HepG2 (cell line): ENCODE results near the gene TOLLIP. TPM values are rescaled to one million over a fixed set of nuclear protein-coding genes. Genes with fewer than 3 reads are reported as not detected.

Source experiments
- ATAC-seq: fragments of 200-7000 bp; cut with Tn5 transposase; 3 replicates; pipeline ENCODE4 v1.9.1; 2020; ENCODE audit warnings: mild to moderate bottlenecking, moderate library complexity
- BruUV-seq: library from RNA; stranded (reverse); fragments of 400-500 nt; replicated peaks from 2 replicates; lab custom pipeline; 2021; lab: Mats Ljungman, UMichigan
- CTCF ChIA-PET: fragments of 300-600 bp; formaldehyde crosslinking; extraction: SDS; loops from one replicate; lab custom pipeline; 2021; ENCODE audit warnings: low total read pairs, inconsistent platforms, low intra/inter-chr PET ratio; lab: Yijun Ruan, JAX
- POLR2A ChIA-PET: fragments of 350-600 bp; sonication (Branson Sonifier 250); formaldehyde crosslinking; loops from one replicate; lab custom pipeline; 2020; ENCODE audit warnings: antibody characterized with exemption, inconsistent platforms; lab: Yijun Ruan, JAX
- DNase-seq: peaks from one replicate; pipeline ENCODE4 v3.0.0-alpha.2; 2015; ENCODE audit warnings: low spot score
- FAIRE-seq: peaks from 3 replicates; lab custom pipeline; 2011; peaks lifted over from hg19 to GRCh38; lab: Jason Lieb, UNC
- H2AFZ ChIP-seq: one replicate; pipeline ENCODE4 v1.6.1; 2011; ENCODE audit warnings: low read length, inconsistent platforms
- H3K27ac ChIP-seq: fragments of 300-600 bp; 3 replicates; pipeline ENCODE4 v1.8.0; 2011; ENCODE audit warnings: mixed run types, mild to moderate bottlenecking, mixed read lengths, low read length, inconsistent platforms; ENCODE audit not compliant: insufficient read depth; ENCODE audit errors: extremely low read length
- H3K27me3 ChIP-seq, 2 experiments: fragments of 200-600 bp in 1 of 2; 2 replicates in 1 of 2; 3 replicates in 1 of 2; pipeline versions ENCODE4 v1.6.0 to v1.8.0; 2011; ENCODE audit warnings: low read length in 2 of 2, mild to moderate bottlenecking in 2 of 2, moderate library complexity in 2 of 2, inconsistent platforms in 1 of 2; ENCODE audit not compliant: insufficient read depth in 2 of 2, control insufficient read depth in 1 of 2
- H3K36me3 ChIP-seq, 2 experiments: fragments of 200-600 bp in 1 of 2; replicated peaks in 1 of 2; 2 replicates in 1 of 2; 3 replicates in 1 of 2; pipeline versions ENCODE4 v1.5.1 to v1.8.0; 2011; ENCODE audit warnings: low read length in 2 of 2, inconsistent platforms in 1 of 2; ENCODE audit not compliant: insufficient read depth in 2 of 2, control insufficient read depth in 1 of 2
- H3K4me1 ChIP-seq: 2 replicates; pipeline ENCODE4 v1.5.1; 2012; ENCODE audit warnings: low read length, inconsistent platforms; ENCODE audit not compliant: insufficient read depth
- H3K4me2 ChIP-seq: 2 replicates; pipeline ENCODE4 v1.6.0; 2011; ENCODE audit warnings: low read depth, low read length, inconsistent platforms
- H3K4me3 ChIP-seq, 3 experiments: fragments of 200-600 bp in 1 of 3; sonication (generic), shearing (Covaris generic) in 1 of 3; replicated peaks in 1 of 3; 2 replicates each; pipeline ENCODE4 v1.5.1; 2011 to 2016; ENCODE audit warnings: low read length in 3 of 3, inconsistent platforms in 2 of 3, low read depth in 2 of 3, mild to moderate bottlenecking in 2 of 3, control low read depth in 1 of 3, mixed read lengths in 1 of 3; ENCODE audit not compliant: insufficient read depth in 1 of 3
- H3K79me2 ChIP-seq: one replicate; pipeline ENCODE4 v1.6.1; 2011; ENCODE audit warnings: low read length, inconsistent platforms; ENCODE audit not compliant: insufficient read depth
- H3K9ac ChIP-seq: 2 replicates; pipeline ENCODE4 v1.6.0; 2011; ENCODE audit warnings: mild to moderate bottlenecking, low read depth, low read length, inconsistent platforms; ENCODE audit not compliant: insufficient read depth
- H3K9me3 ChIP-seq: 2 replicates; pipeline ENCODE4 v1.5.1; 2012; ENCODE audit warnings: mild to moderate bottlenecking, low read length
- H4K20me1 ChIP-seq: 2 replicates; pipeline ENCODE4 v1.6.0; 2011; ENCODE audit warnings: inconsistent platforms, mild to moderate bottlenecking, low read length, moderate library complexity; ENCODE audit not compliant: insufficient read depth
- BRCA1 ChIP-seq: sonication (generic); formaldehyde crosslinking; IDR thresholded peaks from 2 replicates; pipeline ENCODE4 v1.4.0; 2020; ENCODE audit warnings: missing genetic modification reagents
- ELF4 ChIP-seq: sonication (generic); formaldehyde crosslinking; IDR thresholded peaks from 2 replicates; pipeline ENCODE4 v1.5.0; 2020; ENCODE audit warnings: missing genetic modification reagents, mild to moderate bottlenecking, moderate library complexity, borderline replicate concordance
- FOSL2 ChIP-seq: sonication (generic); formaldehyde crosslinking; IDR thresholded peaks from 2 replicates; pipeline ENCODE4 v1.4.0; 2020; ENCODE audit warnings: missing genetic modification reagents
- GPN1 ChIP-seq: sonication (generic); formaldehyde crosslinking; IDR thresholded peaks from 2 replicates; pipeline ENCODE4 v1.5.1; 2020; ENCODE audit warnings: missing genetic modification reagents, borderline replicate concordance
- HNRNPLL ChIP-seq: fragments of 200-400 bp; formaldehyde crosslinking; IDR thresholded peaks from 2 replicates; pipeline ENCODE4 v1.6.1; 2017; ENCODE audit warnings: mild to moderate bottlenecking, low read depth, low read length; ENCODE audit not compliant: poor library complexity, severe bottlenecking
- KDM6A ChIP-seq: IDR thresholded peaks from 2 replicates; pipeline ENCODE4 v1.6.1; 2016; ENCODE audit warnings: low read depth
- NCOA1 ChIP-seq: sonication (generic); formaldehyde crosslinking; IDR thresholded peaks from 2 replicates; pipeline ENCODE4 v1.9.0; 2021; ENCODE audit warnings: missing genetic modification reagents
- PAX8 ChIP-seq: sonication (generic); formaldehyde crosslinking; IDR thresholded peaks from 2 replicates; pipeline ENCODE4 v1.8.0; 2022; ENCODE audit warnings: mild to moderate bottlenecking, missing genetic modification reagents, borderline replicate concordance
- RFX3 ChIP-seq: IDR thresholded peaks from 2 replicates; pipeline ENCODE4 v1.6.1; 2016; ENCODE audit warnings: missing biosample characterization, missing genetic modification reagents
- SUZ12 ChIP-seq: fragments of 150-350 bp; IDR thresholded peaks from 2 replicates; pipeline ENCODE4 v1.6.1; 2014; ENCODE audit warnings: low read depth, low read length
- THYN1 ChIP-seq: sonication (generic); formaldehyde crosslinking; IDR thresholded peaks from 2 replicates; pipeline ENCODE4 v1.8.1; 2023; ENCODE audit warnings: low read depth, mild to moderate bottlenecking, moderate library complexity, missing genetic modification reagents, borderline replicate concordance
- ZNF12 ChIP-seq: sonication (generic); formaldehyde crosslinking; IDR thresholded peaks from 2 replicates; pipeline ENCODE4 v1.5.0; 2020; ENCODE audit warnings: missing genetic modification reagents
- ZNF136 ChIP-seq: sonication (generic); formaldehyde crosslinking; IDR thresholded peaks from 2 replicates; pipeline ENCODE4 v1.8.1; 2022; ENCODE audit warnings: low read depth, mild to moderate bottlenecking, moderate library complexity, missing genetic modification reagents
- ZNF205 ChIP-seq: IDR thresholded peaks from 2 replicates; pipeline ENCODE4 v1.6.1; 2018; ENCODE audit warnings: missing biosample characterization, missing genetic modification reagents
- ZNF260 ChIP-seq: sonication (generic); formaldehyde crosslinking; IDR thresholded peaks from 2 replicates; pipeline ENCODE4 v1.4.0; 2020; ENCODE audit warnings: missing genetic modification reagents, low read depth, mild to moderate bottlenecking, borderline replicate concordance
- ZNF30 ChIP-seq: sonication (generic); formaldehyde crosslinking; IDR thresholded peaks from 2 replicates; pipeline ENCODE4 v1.5.0; 2020; ENCODE audit warnings: mild to moderate bottlenecking, missing genetic modification reagents
- ZNF34 ChIP-seq: sonication (generic); formaldehyde crosslinking; IDR thresholded peaks from 2 replicates; pipeline ENCODE4 v1.4.0; 2020; ENCODE audit warnings: mild to moderate bottlenecking, missing genetic modification reagents, borderline replicate concordance
- ZNF746 ChIP-seq: sonication (generic); formaldehyde crosslinking; IDR thresholded peaks from 2 replicates; pipeline ENCODE4 v1.8.0; 2022; ENCODE audit warnings: mild to moderate bottlenecking, missing genetic modification reagents
- ZSCAN31 ChIP-seq: sonication (generic); formaldehyde crosslinking; IDR thresholded peaks from 2 replicates; pipeline ENCODE4 v1.5.0; 2020; ENCODE audit warnings: low read depth, mild to moderate bottlenecking, missing genetic modification reagents
- WGBS: methylation state at CpG from one replicate; pipeline ENCODE4 v1.1.6; 2017; ENCODE audit warnings: low lambda C conversion rate; 5-methylcytosine and 5-hydroxymethylcytosine counted together
- in situ Hi-C: cut with HindIII; loops from 2 replicates; pipeline ENCODE4 v1.10.0; 2017; ENCODE audit warnings: low pct_unique_long_range_greater_than_20kb; ENCODE audit not compliant: extremely low pct_ligation_motif_present
- intact Hi-C: fragments of 100-400 bp; cut with micrococcal nuclease; formaldehyde crosslinking; loops from one replicate; pipeline ENCODE4 v1.10.0; 2022; ENCODE audit not compliant: unreplicated experiment
- polyA plus RNA-seq, 8 experiments: library from polyadenylated mRNA; depleted of rRNA in 3 of 8; stranded (reverse) in 7 of 8; unstranded in 1 of 8; fragments of >200 nt; fragmentation: Illumina TruSeq in 4 of 8; extraction: Trizol in 4 of 8; gene quantifications; 2 replicates each; pipeline versions ENCODE4 v1.2.1 to v1.2.3, GENCODE V29; 2011 to 2016; ENCODE audit warnings: low read depth in 4 of 8, missing spikeins in 1 of 8, mixed read lengths in 1 of 8; ENCODE audit not compliant: insufficient read depth in 1 of 8
- total RNA-seq, 5 experiments: library from RNA; depleted of rRNA; stranded (reverse); fragments of >200 nt; fragmentation: Illumina TruSeq; extraction: Trizol; gene quantifications; 2 replicates each; pipeline ENCODE4 v1.2.3, GENCODE V29; 2016; ENCODE audit warnings: low read depth in 1 of 5
- TF ChIP-seq, protein P1 (sequence below): sonication (generic); formaldehyde crosslinking; IDR thresholded peaks from 2 replicates; pipeline ENCODE4 v1.8.0; 2022; ENCODE audit warnings: missing genetic modification reagents, mild to moderate bottlenecking, borderline replicate concordance

The TOLLIP gene
- total and polyA plus RNA-seq, 2 of the 13 experiments (the other 11 are each of a cell fraction or from before 2014, with no cell fraction given), result 25.9 to 47.5 TPM

- ChIA-PET CTCF (no interaction called here), POLR2A (no interaction called here)
- H3K4me1 ChIP-seq, result no peaks in the 10 kb centered on the region
- H3K4me2 ChIP-seq, result no peak overlapping the region
- H3K9me3 ChIP-seq, result no peaks in the 10 kb centered on the region
- in situ Hi-C loops, result no loop called here
- H2AFZ ChIP-seq, result no peak overlapping the region
- no peak overlapping the region for H3K4me3 ChIP-seq
- DNase-seq (no peak), FAIRE-seq (no peak), ATAC-seq (no peak)
- H3K27me3 ChIP-seq, result peaks cover 0 to 3% of the 10 kb centered on the region in 2 experiments; a peak in 2 of 5 replicates
- no peak overlapping the region for H3K27ac ChIP-seq
- no peaks in the 10 kb centered on the region for H4K20me1 ChIP-seq
- TF ChIP-seq ZNF30 (CRISPR knock-in tag) (no peak), BRCA1 (no peak), ZNF260 (CRISPR knock-in tag) (no peak), ZSCAN31 (CRISPR knock-in tag) (no peak), ZNF205 (CRISPR knock-in tag) (no peak), ZNF12 (no peak), ZNF136 (CRISPR knock-in tag) (no peak), ELF4 (CRISPR knock-in tag) (no peak), ZNF746 (CRISPR knock-in tag) (no peak), GPN1 (CRISPR knock-in tag) (no peak), THYN1 (no peak), RFX3 (CRISPR knock-in tag) (no peak), KDM6A (CRISPR knock-in tag) (no peak), SUZ12 (no peak), HNRNPLL (no peak), PAX8 (CRISPR knock-in tag) (no peak), NCOA1 (no peak), ZNF34 (no peak), FOSL2 (CRISPR knock-in tag) (no peak)
- TF ChIP-seq, protein P1, sequence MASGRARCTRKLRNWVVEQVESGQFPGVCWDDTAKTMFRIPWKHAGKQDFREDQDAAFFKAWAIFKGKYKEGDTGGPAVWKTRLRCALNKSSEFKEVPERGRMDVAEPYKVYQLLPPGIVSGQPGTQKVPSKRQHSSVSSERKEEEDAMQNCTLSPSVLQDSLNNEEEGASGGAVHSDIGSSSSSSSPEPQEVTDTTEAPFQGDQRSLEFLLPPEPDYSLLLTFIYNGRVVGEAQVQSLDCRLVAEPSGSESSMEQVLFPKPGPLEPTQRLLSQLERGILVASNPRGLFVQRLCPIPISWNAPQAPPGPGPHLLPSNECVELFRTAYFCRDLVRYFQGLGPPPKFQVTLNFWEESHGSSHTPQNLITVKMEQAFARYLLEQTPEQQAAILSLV, result no peak
- intact Hi-C loops, result no loop called here
- H3K36me3 ChIP-seq, result no peaks in the 10 kb centered on the region
- H3K79me2 ChIP-seq, result no peaks in the 10 kb centered on the region
- no peak overlapping the region for H3K9ac ChIP-seq
- WGBS, result 24% methylated on average over 2 of the region's 13 CpGs
- BruUV-seq, result no TSS peak
Observed at GRCh38 chr11:1237128-1237580, 72.3 kb downstream of the TOLLIP start.
